WERI-Rb-1 (cell line): ENCODE data around the gene LONP2.
"Not testable (repeated sequence)": the region's sequence is repeated elsewhere in the genome, so short reads cannot be mapped to it uniquely, and the experiment has no call there.

Experiments
- DNase-seq: peaks from one replicate; pipeline ENCODE4 v3.0.0-alpha.2; 2020
- H3K27ac ChIP-seq: fragments of 250-450 bp; sonication (Bioruptor Pico); 2 replicates; pipeline ENCODE4 v1.5.1; 2020; ENCODE audit warnings: mild to moderate bottlenecking, moderate library complexity
- H3K27me3 ChIP-seq: fragments of 250-450 bp; sonication (Bioruptor Pico); 2 replicates; pipeline ENCODE4 v1.5.1; 2021; ENCODE audit warnings: mild to moderate bottlenecking, low read depth, moderate library complexity; ENCODE audit not compliant: insufficient read depth, severe bottlenecking
- H3K36me3 ChIP-seq: fragments of 250-450 bp; sonication (Bioruptor Pico); 2 replicates; pipeline ENCODE4 v1.5.1; 2020; ENCODE audit warnings: mild to moderate bottlenecking, moderate library complexity
- H3K4me3 ChIP-seq: 2 replicates; pipeline ENCODE4 v1.5.1; 2011; ENCODE audit warnings: low read depth, mild to moderate bottlenecking, control low read depth, low read length
- H3K9me3 ChIP-seq: fragments of 250-450 bp; sonication (Bioruptor Pico); 2 replicates; pipeline ENCODE4 v1.5.1; 2021; ENCODE audit warnings: mild to moderate bottlenecking, moderate library complexity; ENCODE audit not compliant: severe bottlenecking
- TF ChIP-seq, protein P1 (sequence below): IDR thresholded peaks from 2 replicates; pipeline ENCODE4 v1.5.1; 2011; ENCODE audit warnings: low read depth, mild to moderate bottlenecking, control low read depth, inconsistent platforms, low read length

The LONP2 gene

DNA sequence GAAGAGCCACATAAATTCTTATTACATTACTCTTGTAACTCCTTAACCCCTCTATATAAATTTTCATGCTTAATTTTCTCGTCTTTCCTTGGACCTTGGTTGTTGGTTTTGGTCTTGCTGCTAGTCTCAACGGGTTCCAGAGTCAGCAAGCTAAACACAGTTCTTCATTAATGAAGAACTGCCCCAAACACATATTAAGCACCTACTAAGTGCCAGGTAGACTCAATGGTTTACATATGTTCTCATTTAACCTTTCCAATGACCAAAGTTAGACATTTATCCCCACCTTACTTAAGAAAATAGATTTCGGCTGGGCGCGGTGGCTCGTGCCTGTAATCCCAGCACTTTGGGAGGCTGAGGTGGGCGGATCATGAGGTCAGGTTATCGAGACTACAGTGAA lies 126.1 kb downstream of the LONP2 start:
- no peaks in the 10 kb centered on the region for H3K27me3 ChIP-seq
- DNase-seq, result no peak
- no peak overlapping the region for H3K4me3 ChIP-seq
- H3K36me3 ChIP-seq, result no peaks in the 10 kb centered on the region; the same call in 1 of the 2 replicates
- no peaks in the 10 kb centered on the region for H3K9me3 ChIP-seq
- H3K27ac ChIP-seq, result no peak overlapping the region
- TF ChIP-seq, protein P1, sequence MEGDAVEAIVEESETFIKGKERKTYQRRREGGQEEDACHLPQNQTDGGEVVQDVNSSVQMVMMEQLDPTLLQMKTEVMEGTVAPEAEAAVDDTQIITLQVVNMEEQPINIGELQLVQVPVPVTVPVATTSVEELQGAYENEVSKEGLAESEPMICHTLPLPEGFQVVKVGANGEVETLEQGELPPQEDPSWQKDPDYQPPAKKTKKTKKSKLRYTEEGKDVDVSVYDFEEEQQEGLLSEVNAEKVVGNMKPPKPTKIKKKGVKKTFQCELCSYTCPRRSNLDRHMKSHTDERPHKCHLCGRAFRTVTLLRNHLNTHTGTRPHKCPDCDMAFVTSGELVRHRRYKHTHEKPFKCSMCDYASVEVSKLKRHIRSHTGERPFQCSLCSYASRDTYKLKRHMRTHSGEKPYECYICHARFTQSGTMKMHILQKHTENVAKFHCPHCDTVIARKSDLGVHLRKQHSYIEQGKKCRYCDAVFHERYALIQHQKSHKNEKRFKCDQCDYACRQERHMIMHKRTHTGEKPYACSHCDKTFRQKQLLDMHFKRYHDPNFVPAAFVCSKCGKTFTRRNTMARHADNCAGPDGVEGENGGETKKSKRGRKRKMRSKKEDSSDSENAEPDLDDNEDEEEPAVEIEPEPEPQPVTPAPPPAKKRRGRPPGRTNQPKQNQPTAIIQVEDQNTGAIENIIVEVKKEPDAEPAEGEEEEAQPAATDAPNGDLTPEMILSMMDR, result no peak

DNA sequence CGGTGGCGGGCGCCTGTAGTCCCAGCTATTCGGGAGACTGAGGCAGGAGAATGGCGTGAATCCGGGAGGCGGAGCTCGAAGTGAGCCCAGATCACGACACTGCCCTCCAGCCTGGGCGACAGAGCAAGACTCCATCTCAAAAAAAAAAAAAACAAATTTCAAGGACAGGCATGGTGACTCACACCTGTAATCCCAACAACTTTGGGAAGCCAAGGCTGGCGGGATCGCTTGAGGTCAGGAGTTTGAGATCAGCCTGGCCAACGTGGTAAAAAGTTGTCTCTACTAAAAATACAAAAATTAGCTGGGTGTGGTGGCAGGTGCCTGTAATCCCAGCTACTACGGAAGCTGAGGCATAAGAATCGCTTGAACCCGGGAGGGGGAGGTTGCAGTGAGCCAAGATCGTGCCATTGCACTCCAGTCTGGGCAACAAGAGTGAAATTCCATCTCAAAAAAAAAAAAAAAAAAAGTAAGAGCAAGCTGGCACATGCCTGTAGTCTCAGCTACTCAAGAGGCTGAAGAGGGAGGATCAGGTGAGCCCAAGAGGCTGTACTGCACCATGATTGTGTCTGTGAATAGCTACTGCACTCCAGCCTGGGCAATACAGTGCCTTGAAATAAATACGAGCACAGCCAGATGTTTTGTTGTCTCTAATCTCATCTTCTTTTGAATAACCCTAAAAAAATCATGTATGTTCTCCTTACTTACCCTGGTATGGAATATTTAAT lies 126.7 kb downstream of the LONP2 start:
- H3K27me3 ChIP-seq, H3K27ac ChIP-seq, H3K36me3 ChIP-seq, H3K9me3 ChIP-seq, H3K4me3 ChIP-seq, DNase-seq: not testable (repeated sequence)

DNA sequence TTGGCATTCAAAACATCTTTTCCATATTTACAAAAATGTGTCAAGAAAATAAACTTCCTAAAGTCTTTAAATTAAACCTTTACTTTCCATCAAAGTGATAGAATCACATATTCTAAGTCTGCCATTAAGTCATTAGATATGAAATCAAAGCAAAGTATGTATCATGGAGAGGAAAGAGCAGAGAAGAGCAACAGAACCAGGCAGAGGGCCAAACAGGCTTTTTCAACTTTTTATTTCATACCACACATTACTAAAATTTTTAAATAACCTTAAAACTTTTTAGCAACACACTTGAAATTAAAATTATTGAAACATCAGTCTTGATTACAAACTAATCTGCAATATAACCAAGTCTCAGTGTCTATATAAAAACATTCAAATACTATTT lies 127.3 kb downstream of the LONP2 start:
- no peak overlapping the region for H3K27ac ChIP-seq
- no peaks in the 10 kb centered on the region; the same call in 1 of the 2 replicates for H3K36me3 ChIP-seq
- H3K27me3 ChIP-seq, result no peaks in the 10 kb centered on the region
- H3K9me3 ChIP-seq, result no peaks in the 10 kb centered on the region
- no peak overlapping the region for H3K4me3 ChIP-seq
- TF ChIP-seq, protein P1, result no peak
- DNase-seq, result no peak

DNA sequence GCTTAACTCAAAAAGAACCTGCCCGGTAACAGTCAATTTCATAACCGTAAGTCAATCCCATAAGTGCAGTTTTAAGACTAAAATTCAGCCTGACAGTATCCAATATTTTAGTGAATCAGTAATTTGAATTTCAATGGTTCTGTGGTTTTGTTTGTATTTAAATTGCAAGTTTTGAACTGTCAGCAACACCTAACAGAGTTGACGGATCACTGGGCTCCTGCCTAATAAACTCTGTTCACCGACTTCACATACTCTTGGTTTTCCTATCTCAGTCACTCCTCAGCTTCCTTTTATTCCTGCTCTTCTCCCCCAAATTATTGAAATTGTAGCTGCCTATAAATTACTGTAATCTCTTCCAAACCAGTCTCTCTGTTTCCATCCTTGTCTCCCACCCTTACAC lies 128.6 kb downstream of the LONP2 start:
- DNase-seq, result no peak

DNA sequence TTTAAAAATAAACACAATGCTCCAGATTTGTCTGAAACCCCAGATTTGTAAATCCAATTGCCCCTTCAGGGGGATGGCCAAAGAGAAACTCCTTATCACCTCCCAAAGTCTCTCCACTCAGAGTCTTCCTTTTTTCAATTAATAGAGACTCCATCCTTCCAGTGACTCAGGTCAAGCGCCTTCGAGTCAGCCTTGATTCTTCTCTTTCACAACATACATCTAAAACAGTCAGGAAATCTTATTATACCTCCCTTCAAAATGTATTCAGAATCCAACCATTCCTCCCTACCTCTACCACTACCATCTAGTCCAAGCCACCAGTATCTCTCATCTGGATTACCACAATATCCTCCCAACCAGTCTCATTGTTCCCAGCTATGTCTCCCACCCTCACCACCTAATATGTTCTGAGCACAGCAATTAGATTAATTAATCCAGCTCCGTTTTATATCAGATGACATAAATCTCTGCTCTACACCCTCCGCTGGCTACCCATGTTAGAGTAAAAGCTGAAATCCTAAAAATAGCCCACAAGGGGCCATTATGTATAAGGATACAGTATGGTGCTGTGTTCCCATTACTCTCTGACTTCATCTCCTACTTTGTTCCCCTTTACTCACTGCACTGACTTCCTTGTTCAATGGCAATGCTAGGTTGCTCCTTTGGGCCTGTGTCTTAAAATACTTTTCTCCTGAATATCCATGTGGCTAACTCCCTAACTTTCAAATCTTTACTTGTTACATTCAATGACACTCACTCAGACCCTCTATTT lies 129.3 kb downstream of the LONP2 start:
- H3K27ac ChIP-seq, result no peak overlapping the region
- no peak overlapping the region for H3K4me3 ChIP-seq
- H3K36me3 ChIP-seq, result no peaks in the 10 kb centered on the region; the same call in 1 of the 2 replicates
- TF ChIP-seq, protein P1, result no peak
- H3K27me3 ChIP-seq, result no peaks in the 10 kb centered on the region
- DNase-seq, result no peak
- no peaks in the 10 kb centered on the region for H3K9me3 ChIP-seq

More for the DNA sequence above, 128.6 kb downstream of the LONP2 start:
- Histone ChIP-seq H3K4me3 (no peak overlapping the region), H3K36me3 (no peaks in the 10 kb centered on the region; the same call in 1 of the 2 replicates), H3K27ac (no peak overlapping the region), H3K9me3 (no peaks in the 10 kb centered on the region), H3K27me3 (no peaks in the 10 kb centered on the region)
- TF ChIP-seq, protein P1, result no peak

DNA sequence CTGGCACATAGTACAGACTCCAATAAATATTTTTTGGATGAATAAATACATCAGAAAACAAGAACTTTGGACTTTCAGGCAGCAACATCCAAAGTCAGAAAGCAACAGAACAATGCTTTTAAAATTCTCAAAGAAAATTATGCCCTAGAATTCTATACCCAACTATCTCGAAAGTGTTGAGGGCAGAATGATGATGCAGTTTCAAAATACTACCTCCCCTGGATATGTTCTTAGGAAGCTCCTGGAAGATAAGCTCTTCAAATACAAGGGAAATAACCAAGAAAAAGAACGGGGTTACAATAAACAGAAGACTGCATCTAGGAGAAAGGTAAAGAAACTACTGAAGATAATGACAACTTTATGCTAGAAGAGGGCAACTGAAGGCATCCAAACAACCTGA lies 130.2 kb downstream of the LONP2 start:
- Histone ChIP-seq H3K9me3 (no peaks in the 10 kb centered on the region), H3K27ac (no peak overlapping the region), H3K27me3 (no peaks in the 10 kb centered on the region), H3K4me3 (no peak overlapping the region), H3K36me3 (no peaks in the 10 kb centered on the region; the same call in 1 of the 2 replicates)
- TF ChIP-seq, protein P1, result no peak
- DNase-seq, result no peak

DNA sequence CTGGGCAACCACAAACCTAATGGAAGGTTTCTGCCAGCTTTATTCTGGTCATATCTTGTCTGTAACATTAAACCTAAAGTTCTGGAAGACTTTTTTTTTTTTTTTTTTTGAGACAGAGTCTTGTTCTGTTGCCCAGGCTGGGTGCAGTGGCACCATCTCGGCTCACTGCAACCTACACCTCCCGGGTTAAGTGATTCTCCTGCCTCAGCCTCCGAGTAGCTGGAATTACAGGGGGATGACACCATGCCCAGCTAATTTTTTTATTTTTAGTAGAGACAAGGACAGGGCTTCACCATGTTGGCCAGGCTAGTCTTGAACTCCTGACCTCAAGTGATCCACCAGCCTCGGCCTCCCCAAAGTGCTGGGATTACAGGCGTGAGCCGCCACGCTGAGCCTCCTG lies 133.2 kb downstream of the LONP2 start:
- H3K9me3 ChIP-seq, DNase-seq, H3K27ac ChIP-seq, H3K4me3 ChIP-seq, H3K27me3 ChIP-seq, H3K36me3 ChIP-seq: not testable (repeated sequence)
